Islet of Langerhans (tissue), 1 donor: Measurements from ENCODE around the gene PRMT3.
"Not testable (repeated sequence)": the region's sequence is repeated elsewhere in the genome, so short reads cannot be mapped to it uniquely, and the experiment has no call there.

Experiments used
- FAIRE-seq: peaks from one replicate; lab custom pipeline; 2011; peaks lifted over from hg19 to GRCh38; lab: Jason Lieb, UNC

The PRMT3 gene

GRCh38 chr11:20387261-20388095 is at the start of gene PRMT3:
TSS of gene PRMT3 (plus strand) at chr11:20387716. CDS start at chr11:20387747, 31 bp downstream.
- FAIRE-seq = no peak

GRCh38 chr11:20342347-20343141 is 45.0 kb upstream of the PRMT3 start:
- FAIRE-seq = no peak

GRCh38 chr11:20351136-20351535 is 36.4 kb upstream of the PRMT3 start:
- FAIRE-seq = no peak

GRCh38 chr11:20351751-20352262 is 35.7 kb upstream of the PRMT3 start:
- FAIRE-seq = no peak

- FAIRE-seq = peak; percentile 91
These were observed 33.6 kb upstream of the PRMT3 start for GRCh38 chr11:20353829-20354434.

- FAIRE-seq = peak; percentile 85
These were observed 32.0 kb upstream of the PRMT3 start for GRCh38 chr11:20355221-20356219.

- FAIRE-seq = no peak
These were observed 30.4 kb upstream of the PRMT3 start for GRCh38 chr11:20357150-20357549.

GRCh38 chr11:20360650-20361049 is 26.9 kb upstream of the PRMT3 start:
- no peak for FAIRE-seq

- no peak for FAIRE-seq
These were observed 25.0 kb upstream of the PRMT3 start for GRCh38 chr11:20362481-20362880.

- no peak for FAIRE-seq
These were observed 24.4 kb upstream of the PRMT3 start for GRCh38 chr11:20363149-20363499.

GRCh38 chr11:20363500-20364340 is 23.8 kb upstream of the PRMT3 start, which contains the start of gene HTATIP2:
TSS of gene HTATIP2 (plus strand) at chr11:20363714. CDS start at chr11:20364238, 524 bp downstream.
- FAIRE-seq = no peak

- no peak for FAIRE-seq
These were observed 23.1 kb upstream of the PRMT3 start for GRCh38 chr11:20364341-20364792.

- not testable (repeated sequence) for FAIRE-seq
These were observed 22.1 kb upstream of the PRMT3 start for GRCh38 chr11:20365465-20365864.

- FAIRE-seq = peak; percentile 96
These were observed 20.1 kb upstream of the PRMT3 start for GRCh38 chr11:20367313-20367948.

- FAIRE-seq = no peak
These were observed 19.1 kb upstream of the PRMT3 start for GRCh38 chr11:20368438-20368837.

GRCh38 chr11:20369826-20370225 is 17.7 kb upstream of the PRMT3 start:
- no peak for FAIRE-seq

GRCh38 chr11:20372081-20372626 is 15.4 kb upstream of the PRMT3 start:
- FAIRE-seq = no peak

GRCh38 chr11:20373147-20373546 is 14.4 kb upstream of the PRMT3 start:
- FAIRE-seq = no peak

- FAIRE-seq = no peak
These were observed 13.8 kb upstream of the PRMT3 start for GRCh38 chr11:20373568-20374209.
